ENCODE measurements around the gene ZSWIM3.
A peak's percentile ranks its signal among the peaks of the same experiment; 100 is the strongest.
"Not testable (repeated sequence)": the region's sequence is repeated elsewhere in the genome, so short reads cannot be mapped to it uniquely, and the experiment has no call there.

Gene ZSWIM3

GRCh38 chr20:45890077-45890984 is 32.9 kb downstream of the ZSWIM3 start:
- no peak for DNase-seq (ENCODE audit: low read depth in 2 of 2, low spot score in 1 of 2)

DNA sequence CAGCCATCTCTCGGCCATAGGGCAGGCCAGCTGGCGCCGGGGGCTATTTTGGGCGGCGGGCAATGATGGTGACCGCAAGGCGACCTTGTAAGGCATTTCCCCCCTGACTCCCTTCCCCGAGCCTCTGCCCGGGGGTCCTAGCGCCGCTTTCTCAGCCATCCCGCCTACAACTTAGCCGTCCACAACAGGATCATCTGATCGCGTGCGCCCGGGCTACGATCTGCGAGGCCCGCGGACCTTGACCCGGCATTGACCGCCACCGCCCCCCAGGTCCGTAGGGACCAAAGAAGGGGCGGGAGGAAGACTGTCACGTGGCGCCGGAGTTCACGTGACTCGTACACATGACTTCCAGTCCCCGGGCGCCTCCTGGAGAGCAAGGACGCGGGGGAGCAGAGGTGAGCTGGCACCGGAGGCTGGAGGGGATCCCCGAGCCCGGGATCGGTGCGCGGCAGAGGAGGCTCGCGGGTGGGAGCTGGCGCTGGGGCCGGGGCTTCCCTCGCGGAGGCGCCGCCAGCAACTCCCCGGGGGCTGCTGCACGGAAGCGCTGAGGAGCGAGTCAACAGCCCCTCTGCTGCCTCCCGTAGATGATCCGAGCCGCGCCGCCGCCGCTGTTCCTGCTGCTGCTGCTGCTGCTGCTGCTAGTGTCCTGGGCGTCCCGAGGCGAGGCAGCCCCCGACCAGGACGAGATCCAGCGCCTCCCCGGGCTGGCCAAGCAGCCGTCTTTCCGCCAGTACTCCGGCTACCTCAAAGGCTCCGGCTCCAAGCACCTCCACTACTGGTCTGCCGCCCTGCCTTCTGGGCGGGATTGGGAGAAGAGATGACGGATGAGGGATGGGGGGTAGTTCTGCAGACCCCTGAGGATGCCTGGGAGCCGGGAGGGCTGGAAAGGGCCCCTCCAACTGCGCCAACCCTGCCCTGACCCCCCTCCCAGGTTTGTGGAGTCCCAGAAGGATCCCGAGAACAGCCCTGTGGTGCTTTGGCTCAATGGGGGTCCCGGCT is 33.9 kb downstream of the ZSWIM3 start, which contains the start of the genes CTSA and NEURL2:
TSS of gene CTSA (plus strand) at position 351 of the 999 bp plus-strand sequence. CDS start at position 585, 234 bp downstream.
TSS of gene NEURL2 (minus strand) at position 224 of the 999 bp plus-strand sequence. CDS start at position 7, 217 bp downstream.
- peak; percentile 73 to 77 for DNase-seq (ENCODE audit: low read depth in 2 of 2, low spot score in 1 of 2)

- DNase-seq (ENCODE audit: low read depth in 2 of 2, low spot score in 1 of 2), result no peak
Observed at GRCh38 chr20:45892049-45892825, 34.8 kb downstream of the ZSWIM3 start.

DNA sequence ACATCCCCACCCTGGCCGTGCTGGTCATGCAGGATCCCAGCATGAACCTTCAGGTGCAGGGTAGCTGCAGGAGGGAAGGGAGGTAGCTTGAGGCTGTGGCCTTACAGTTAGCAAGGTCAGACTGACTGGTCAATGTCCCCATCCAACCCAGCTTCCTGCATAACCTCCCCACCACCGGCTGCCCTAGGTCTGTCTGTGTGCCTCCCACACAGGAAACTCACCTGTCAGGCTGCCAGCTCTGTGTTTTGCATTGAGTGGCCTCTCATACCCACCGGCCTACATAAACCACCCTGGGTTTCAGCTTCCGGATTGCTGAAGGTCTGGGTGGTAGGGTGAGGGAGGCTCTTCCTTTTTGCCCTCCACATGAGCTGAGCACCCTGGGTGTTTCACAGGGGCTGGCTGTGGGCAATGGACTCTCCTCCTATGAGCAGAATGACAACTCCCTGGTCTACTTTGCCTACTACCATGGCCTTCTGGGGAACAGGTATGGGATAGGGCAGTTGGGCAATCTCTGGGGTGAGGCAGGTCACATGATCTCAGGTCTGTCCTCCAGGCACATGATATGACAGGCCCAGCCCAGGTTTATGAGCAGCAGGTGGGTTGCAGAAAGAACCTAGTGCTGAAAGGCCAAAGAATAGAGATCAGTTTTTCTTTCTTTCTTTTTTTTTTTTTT is 35.5 kb downstream of the ZSWIM3 start:
- DNase-seq (ENCODE audit: low read depth in 2 of 2, low spot score in 1 of 2), result no peak

DNA sequence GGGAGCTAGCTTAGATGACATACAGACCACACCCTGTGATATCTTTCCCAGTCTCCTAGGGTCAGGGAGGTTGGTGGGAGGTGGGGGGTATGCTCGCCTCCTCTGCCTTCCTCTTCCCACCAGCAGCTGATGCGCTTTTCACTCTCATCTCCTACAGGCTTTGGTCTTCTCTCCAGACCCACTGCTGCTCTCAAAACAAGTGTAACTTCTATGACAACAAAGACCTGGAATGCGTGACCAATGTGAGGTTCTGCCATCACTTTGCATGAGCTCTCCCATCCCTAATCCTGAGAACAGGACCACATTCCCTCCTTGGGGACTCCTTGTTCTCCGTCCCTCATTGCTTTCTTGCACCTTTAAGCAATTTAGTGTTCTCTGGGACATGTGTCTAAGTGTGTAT is 36.4 kb downstream of the ZSWIM3 start:
- no peak for DNase-seq (ENCODE audit: low read depth in 2 of 2, low spot score in 1 of 2)

- DNase-seq (ENCODE audit: low read depth in 2 of 2, low spot score in 1 of 2), result no peak
Observed at GRCh38 chr20:45894797-45895196, 37.4 kb downstream of the ZSWIM3 start.

DNA sequence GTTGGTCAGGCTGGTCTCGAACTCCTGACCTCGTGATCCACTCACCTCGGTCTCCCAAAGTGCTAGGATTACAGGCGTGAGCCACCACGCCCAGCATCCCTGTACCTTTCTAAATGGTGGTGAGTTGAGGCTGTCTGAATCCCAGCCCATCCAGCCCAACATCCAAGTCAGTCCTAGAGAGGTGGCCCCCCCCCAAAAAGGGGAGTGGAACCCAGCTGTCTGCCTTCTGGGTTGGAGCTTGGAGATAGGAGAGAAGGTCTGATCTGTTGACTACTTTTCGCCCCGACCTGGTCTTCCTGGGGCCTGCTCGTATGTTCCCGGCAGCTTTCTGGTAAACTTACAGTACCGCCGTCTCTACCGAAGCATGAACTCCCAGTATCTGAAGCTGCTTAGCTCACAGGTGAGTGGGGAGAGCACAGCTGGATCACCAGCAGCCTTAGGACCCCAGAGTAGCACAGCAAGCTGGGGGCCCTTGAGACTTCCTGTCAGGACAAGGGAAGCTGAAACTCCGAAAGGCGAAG is 39.3 kb downstream of the ZSWIM3 start:
- DNase-seq (ENCODE audit: low read depth in 2 of 2, low spot score in 1 of 2), result no peak

DNA sequence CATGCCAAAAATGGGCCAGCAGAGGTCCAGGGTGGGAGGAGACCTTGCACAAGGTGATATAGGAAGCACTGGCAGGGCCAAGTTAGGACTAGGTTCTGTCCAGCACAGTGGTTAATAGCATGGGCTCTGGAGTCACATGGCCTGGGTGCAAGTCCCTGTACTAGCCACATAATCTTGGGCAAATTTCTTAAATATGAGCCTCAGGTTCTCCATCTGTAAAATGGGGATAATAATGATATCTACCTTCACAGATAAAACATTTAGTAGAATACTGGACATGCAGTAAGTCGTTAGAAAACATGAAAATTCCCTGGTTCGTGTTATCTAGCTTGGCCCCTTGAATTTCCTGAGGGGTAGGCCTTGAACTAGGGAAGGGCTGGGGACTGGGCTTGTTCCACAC is 39.9 kb downstream of the ZSWIM3 start:
- no peak for DNase-seq (ENCODE audit: low read depth in 2 of 2, low spot score in 1 of 2)

DNA sequence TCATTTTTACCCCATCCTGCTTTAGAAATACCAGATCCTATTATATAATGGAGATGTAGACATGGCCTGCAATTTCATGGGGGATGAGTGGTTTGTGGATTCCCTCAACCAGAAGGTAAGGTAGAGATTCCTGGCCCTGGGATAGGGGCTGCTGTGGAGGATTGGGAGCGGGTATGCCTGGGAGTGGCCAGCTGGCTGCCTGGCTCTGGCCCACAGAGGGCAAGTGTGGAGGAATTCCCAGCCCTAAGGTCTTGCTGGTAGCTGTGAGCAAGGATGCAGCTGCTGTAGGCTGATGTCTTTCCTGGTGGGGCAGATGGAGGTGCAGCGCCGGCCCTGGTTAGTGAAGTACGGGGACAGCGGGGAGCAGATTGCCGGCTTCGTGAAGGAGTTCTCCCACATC is 40.3 kb downstream of the ZSWIM3 start:
- DNase-seq (ENCODE audit: low read depth in 2 of 2, low spot score in 1 of 2), result no peak

- DNase-seq (ENCODE audit: low read depth in 2 of 2, low spot score in 1 of 2), result no peak
Observed at GRCh38 chr20:45898285-45898684, 40.9 kb downstream of the ZSWIM3 start.

DNA sequence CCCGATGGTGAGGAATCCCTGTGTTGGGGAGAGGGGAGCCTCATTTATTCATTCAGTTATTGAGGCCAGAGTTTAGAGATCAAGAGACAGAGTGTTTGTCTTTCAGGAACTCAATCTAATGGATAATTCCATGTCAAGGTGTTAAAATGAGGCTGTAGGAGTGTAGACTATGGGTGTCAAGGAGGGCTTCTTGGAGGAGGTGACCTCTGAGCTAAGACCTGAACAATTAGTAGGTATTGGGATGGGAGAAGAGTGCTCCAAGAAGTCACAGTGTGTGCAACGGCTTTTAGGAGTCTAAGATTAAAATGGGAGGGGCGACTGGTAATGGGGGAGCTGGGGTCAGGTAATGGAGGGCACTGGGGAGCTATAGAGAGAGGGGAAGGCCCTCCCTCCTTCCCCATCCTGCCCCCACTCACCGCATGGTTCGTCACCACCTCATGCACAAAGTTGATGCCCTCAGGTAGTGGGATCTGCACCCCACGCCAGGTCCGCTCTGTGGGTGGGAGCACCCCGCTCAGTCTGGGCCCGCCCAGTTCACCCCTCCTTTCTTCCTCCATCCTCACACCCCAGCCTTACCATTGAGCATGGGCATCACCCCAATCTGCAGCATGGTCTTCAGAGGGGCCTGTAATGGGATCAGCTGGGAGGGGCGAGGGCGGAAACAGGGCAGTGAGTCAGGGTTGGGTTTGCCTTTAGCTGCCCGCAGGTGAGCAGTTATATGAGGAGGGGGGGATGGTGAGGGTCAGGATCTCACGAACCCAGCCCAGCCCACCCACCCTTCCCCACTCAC is 41.8 kb downstream of the ZSWIM3 start:
- DNase-seq (ENCODE audit: low read depth in 2 of 2, low spot score in 1 of 2), result no peak

- not testable (repeated sequence) for DNase-seq (ENCODE audit: low read depth in 2 of 2, low spot score in 1 of 2)
Observed at GRCh38 chr20:45901332-45901731, 43.9 kb downstream of the ZSWIM3 start.

- DNase-seq (ENCODE audit: low read depth in 2 of 2, low spot score in 1 of 2), result no peak
Observed at GRCh38 chr20:45902199-45902701, 44.8 kb downstream of the ZSWIM3 start.

GRCh38 chr20:45904583-45905504 is 47.4 kb downstream of the ZSWIM3 start:
- DNase-seq (ENCODE audit: low read depth in 2 of 2, low spot score in 1 of 2), result no peak

- no peak for DNase-seq (ENCODE audit: low read depth in 2 of 2, low spot score in 1 of 2)
Observed at GRCh38 chr20:45905505-45906079, 48.2 kb downstream of the ZSWIM3 start.

DNA sequence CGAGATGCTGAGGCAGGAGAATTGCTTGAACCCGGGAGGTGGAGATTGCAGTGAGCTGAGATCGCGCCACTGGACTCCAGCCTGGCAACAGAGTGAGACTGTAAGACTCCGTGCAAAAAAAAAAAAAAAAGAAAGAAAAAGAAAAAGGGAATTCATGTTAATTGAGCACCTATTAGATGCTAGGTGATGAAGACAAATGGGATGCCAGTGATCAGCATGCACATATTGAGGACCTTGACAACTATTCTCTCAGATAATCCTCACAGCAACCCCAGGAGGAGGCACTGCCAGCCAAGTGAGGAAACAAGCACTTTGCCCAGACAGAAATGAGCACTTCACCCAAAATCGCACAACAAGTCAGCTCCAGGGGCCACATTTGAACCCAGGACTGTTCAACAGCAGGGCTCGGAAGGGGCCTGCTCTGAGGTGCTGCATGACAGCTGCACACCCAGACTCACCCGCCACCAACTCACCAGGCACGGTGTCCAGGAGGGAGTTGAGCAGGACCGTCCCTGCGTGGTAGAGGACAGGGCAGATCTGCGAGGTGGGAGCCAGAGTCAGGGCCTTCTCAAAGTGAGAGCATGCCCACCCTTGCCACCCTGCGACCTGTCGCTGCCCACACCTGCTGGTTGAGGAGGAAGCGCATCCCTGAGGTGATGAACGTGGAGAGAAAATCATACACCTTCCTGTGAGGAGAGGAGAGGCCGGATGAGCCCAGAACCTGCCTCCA is 50.0 kb downstream of the ZSWIM3 start:
- DNase-seq (ENCODE audit: low read depth in 2 of 2, low spot score in 1 of 2), result no peak

DNA sequence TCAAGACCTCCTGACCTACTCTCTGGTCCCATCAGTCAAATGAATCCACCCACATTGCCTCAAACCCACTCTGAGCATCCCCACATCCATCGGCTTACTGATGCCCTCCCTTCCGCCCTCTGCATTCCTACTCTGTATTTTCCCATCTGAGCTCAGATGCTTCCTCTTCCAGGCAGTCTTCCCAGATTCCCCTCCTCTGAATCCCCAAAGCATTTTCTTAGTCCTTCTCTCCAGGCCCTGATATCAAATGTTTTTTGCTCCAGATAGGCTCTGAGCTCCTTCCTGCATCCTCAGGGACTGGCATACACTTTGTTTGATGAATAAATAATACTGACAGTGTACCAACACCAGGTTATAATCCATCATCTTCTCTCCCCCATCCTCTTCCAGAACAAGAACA is 50.7 kb downstream of the ZSWIM3 start:
- DNase-seq (ENCODE audit: low read depth in 2 of 2, low spot score in 1 of 2), result no peak
